Esophagus muscularis mucosa (tissue), 3 donors: ENCODE data around the gene GOLGA6C.

Source experiments
- POLR2A ChIP-seq: fragments of 450-650 bp; IDR thresholded peaks from one replicate; pipeline ENCODE4 v1.6.1; 2017; ENCODE audit warnings: antibody characterized with exemption, moderate library complexity, mild to moderate bottlenecking, low read depth
- POLR2AphosphoS5 ChIP-seq, 2 donors: sonication (generic); formaldehyde crosslinking; IDR thresholded peaks; one replicate each; pipeline ENCODE4 v1.6.1; 2017; ENCODE audit warnings: antibody characterized with exemption in 2 of 2
- TF ChIP-seq, protein P1 (sequence below), 3 experiments: fragments of 200-600 bp in 2 of 3; fragments of 450-650 bp in 1 of 3; sonication (generic) in 2 of 3; IDR thresholded peaks; one replicate each; pipeline ENCODE4 v1.5.1; 2017 to 2019; ENCODE audit warnings: antibody characterized with exemption in 3 of 3, mild to moderate bottlenecking in 2 of 3, moderate library complexity in 1 of 3

DNA sequence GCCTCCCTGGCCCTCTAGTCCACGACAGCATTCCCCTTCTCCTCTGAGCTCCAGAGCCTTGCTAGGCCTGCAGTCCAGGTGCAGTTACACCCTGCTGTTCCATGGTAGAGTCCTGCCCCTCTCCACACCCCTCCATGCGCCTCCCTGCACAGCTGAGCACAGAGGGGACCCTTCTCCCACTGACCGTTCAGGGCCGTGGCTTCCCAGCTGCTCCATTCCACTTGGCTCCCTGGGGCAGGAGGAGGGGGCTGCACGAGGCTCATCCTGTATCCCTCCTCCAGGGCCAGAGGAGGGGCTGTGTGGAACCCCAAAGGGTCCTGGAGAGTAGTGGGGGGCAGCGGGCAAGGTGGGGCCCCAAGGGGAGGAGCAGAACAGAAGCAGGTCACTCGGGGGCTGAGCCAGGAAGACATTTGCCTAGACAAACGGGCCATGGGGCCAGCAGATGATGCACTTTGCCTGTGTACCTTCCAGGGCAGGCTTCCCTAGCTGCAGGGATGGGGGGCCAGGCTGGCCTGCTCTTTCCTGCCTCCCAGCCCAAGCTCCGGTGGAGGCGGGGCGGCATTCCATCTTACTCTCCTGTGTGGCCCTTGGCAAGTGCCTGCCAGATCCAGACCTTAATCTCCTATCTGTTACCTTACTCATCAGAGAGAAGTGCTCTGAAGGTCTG, 20.7 kb upstream of the GOLGA6C start:
- TF ChIP-seq, protein P1, sequence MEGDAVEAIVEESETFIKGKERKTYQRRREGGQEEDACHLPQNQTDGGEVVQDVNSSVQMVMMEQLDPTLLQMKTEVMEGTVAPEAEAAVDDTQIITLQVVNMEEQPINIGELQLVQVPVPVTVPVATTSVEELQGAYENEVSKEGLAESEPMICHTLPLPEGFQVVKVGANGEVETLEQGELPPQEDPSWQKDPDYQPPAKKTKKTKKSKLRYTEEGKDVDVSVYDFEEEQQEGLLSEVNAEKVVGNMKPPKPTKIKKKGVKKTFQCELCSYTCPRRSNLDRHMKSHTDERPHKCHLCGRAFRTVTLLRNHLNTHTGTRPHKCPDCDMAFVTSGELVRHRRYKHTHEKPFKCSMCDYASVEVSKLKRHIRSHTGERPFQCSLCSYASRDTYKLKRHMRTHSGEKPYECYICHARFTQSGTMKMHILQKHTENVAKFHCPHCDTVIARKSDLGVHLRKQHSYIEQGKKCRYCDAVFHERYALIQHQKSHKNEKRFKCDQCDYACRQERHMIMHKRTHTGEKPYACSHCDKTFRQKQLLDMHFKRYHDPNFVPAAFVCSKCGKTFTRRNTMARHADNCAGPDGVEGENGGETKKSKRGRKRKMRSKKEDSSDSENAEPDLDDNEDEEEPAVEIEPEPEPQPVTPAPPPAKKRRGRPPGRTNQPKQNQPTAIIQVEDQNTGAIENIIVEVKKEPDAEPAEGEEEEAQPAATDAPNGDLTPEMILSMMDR (IDR thresholded peaks at IDR 0.05) = no peak
- TF ChIP-seq POLR2A (no peak), POLR2AphosphoS5 (IDR thresholded peaks at IDR 0.05) (no peak)
